GM18867 (cell line): ENCODE measurements around the gene ARMH2.

Source experiments
- ATAC-seq: cut with Tn5 transposase; IDR thresholded peaks from one replicate; pipeline ENCODE4 v1.9.1; 2021; ENCODE audit warnings: mild to moderate bottlenecking, moderate library complexity; ENCODE audit not compliant: unreplicated experiment

The ARMH2 gene

DNA sequence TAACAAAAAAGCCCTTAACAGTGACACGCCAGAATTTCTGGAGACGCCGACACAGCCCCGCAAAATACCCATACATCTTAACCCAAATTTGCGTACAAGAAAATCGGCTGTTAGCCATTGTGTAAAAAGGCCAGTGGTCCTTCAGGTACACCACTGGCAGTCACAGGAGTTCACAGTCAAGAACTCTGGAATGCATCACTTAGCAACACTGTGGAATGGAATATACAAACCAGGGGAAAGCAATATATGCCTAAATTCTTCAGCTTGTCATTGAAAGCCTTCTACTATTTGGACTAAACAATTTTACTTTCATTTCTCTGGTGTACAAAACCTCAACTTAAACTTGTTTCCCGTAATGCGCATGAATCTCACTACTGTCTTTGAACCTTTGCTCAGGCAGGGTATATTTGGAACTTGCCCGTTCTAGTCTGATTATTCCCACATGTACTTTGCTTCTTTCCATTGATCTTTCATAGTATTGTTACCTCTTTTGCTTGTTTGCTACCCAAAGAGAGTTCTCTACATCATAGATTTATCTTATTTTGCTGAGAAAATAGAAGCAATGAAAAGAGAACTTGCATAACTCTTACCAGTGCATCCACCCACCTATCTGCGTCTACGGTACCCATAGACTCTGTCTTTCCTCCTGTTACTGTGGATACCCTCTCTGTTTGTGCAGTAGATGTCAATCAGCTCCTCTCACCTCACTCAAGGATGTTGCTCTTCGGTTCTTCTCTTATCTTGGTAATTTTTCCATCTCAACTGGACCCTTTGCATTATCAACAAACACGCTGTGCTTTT lies at the start of gene ARMH2:
ARMH2 (minus strand) TSS at position 178 of the 801 bp plus-strand sequence; CDS start at position 118, 60 bp downstream.
- ATAC-seq: no peak

DNA sequence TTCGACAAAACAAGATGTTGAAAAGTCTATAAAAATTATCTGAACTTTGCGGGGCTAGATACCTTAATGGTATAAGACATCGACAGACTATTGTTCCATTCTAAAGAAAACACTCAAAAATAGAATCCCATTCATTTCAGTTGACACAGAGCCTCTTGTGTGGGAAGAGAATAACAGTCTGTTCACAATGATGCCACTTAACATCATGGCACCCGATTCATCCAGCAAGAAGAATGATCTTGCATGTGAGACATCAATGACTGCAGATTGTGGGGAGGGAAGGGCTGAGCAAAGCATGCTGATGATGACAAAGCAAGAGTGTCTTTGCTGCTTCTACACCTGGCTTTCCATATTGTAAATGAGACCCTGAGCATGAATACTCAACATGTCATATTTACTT lies 49.7 kb upstream of the ARMH2 start:
- ATAC-seq: no peak

DNA sequence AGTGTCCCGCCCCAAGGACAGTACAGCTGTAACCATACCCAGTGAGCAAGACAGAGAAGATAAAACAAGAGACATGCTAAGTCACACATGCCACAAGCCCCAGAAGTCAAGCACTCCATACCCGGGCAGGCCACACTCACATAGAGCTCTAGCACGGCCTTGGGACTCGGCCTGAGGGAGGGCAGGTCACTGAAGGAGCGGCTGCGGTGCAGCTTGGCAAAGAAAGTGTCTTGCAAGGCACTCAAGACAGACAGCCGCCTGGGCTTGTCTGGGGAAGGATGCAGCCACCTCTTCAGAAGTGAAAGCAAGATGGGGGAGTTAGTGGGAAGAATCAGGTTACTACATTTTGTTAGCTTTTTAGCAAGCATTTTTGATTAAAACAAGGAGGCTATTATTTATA lies 48.7 kb upstream of the ARMH2 start:
- no peak for ATAC-seq

DNA sequence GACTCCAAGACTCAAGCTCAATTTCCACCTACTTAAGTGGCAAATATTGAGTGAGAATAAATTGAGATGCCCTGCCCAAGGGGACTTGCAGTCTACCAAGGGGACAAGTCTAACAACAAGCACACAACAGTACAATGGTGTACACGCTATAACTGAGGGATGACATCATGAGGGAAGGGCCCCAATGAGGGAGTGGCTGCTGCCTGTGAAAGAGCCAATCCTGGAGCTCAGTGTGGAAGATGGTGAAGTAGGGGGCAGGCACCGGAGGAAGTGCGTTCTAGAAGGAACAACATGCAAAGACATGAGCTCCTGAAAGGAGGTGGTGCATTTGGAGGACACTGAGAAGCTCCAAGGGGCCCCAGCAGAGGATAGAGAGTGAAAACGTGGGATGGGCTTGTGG lies 46.9 kb upstream of the ARMH2 start:
- ATAC-seq: no peak

DNA sequence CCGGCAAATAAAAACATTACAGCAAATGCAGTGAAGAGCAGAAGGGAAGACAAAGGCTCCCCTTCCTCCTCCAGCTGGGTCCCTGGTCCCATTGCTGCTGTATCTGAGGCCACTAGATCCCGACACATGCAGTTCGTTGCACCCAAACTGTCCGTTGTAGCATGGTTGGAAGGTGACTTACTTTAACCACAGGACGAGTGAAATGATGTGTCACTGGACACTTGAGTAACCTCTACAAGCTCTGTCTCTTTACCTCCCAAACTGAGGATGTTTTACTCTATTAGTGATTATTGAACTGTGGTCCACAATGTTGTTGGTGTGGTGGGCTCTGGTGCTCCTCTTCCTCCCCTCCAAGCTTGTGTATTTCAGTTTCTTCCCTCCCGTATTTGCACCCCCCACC lies 46.2 kb upstream of the ARMH2 start:
- no peak for ATAC-seq

DNA sequence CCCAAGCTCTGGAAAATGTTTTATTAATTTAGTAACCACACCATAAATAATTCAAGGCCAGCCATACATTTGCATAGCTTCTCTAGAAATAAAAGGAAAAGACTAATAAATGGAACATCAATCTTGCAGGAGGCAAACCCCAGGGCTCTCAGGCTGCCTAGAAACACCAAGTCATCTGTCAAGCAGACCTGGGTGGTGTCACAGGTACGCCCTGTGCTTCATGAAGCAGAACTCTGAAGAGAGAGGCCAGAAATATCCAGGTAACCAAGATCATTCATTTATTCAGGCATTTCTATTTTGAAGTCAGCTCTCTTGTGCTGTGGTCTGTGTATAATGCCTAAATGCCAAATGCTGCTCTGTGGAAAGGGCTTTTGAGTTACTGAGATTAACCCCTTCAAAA lies 45.3 kb upstream of the ARMH2 start:
- ATAC-seq: no peak

DNA sequence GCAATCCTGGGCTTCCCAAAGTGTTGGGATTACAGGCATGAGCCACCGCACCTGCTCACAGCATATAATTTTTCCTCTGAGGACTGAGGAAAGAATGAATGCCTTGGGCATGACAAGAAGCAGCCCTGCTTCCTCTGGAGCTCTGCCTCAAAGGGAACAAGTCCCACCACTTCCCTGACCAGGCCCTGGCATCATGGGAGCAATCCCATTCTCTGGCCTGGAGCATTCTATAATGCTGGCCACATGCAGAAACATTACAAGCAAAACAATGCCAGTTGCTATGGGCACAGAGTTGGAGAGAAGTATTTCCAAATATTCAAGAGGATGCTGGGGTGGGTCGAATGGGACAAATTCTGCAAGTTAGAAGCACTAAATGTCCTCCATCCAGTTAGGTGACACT lies 41.5 kb upstream of the ARMH2 start:
- ATAC-seq: no peak

DNA sequence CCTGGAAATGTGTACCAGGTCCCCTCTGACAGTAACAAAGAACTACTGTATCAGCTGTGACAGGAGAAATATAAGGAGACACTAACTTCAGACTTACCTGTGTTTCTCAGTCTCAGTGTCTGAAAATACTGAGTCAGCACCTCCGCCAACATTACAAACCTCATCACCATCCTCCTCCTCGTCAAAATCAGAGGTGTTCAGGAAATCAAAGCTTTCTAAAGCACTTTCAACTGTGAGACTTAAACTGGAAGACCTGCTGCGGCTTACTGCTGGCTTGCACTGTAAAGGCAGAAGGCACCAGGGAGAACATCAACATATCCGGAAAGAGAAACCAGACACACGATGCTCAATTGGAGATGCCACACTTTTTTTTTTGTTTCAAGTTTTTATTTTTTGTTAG lies 40.3 kb upstream of the ARMH2 start:
- no peak for ATAC-seq

DNA sequence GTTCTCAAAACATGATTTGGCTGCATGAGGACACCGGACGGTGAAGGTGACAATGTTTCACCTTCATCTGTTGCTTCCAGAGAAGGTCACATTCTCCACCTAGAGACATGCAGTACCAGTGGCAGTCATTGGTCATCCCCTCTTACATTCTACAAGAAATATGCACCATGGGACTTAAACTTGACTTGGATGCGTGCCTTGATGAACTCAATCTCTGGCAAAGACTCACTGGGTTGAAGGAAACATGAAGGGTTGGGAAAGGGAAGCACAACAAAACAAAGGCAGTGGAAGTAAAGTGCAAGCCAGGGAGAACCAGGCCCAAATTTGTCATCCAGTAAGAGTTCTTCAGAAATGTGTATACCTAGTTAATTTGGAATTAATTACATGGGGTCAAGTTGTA lies 39.4 kb upstream of the ARMH2 start:
- ATAC-seq: no peak

DNA sequence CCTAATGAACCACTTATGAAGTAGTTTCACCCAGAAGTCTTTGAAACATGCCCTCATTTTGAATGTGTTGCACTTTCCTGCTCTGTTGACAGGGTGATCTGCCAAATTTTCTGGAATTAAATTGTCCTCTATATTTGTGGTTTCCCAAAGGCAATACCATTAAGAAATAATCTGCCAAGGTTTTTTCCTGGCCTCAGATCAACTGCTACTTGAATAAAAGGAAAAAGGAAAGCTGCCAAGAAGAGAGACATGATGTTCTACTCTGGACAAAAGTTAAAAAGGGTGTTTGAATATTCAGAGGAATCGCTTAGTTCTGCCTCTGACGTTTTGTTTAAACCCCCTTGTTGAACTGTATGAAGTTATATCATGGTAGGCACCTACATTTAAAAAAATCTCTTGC lies 37.4 kb upstream of the ARMH2 start:
- no peak for ATAC-seq

DNA sequence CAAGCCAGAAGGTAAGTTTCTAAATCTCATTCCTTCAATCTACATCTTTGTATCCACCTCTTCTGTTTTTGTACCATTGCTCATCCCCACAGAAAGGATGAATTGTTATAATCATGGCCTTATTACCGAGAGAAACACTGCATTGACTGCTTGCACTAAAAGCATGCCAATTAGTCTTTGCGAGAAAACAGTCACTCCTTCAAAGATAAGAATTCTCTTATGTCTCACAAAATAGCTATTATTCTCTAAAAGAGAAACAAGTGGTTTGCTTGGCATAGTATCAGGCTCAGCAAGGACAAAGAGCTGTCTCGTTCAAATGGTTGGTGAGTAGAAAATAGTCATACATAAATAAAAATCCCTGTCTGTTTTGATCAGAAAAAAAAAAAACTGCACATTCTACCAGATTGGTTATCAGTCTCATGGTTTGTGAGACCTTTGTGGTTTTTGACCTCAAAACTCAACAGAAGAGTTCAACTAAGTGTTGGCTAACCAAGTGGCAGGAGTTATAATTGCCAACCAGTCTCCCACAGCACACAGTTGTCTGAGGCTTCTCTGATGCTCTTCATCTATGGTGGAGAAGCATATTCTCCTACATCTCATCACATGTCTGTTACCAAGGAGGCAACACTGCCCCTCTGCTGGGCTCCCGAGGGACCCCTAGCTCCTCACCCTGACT lies 35.1 kb upstream of the ARMH2 start:
- no peak for ATAC-seq

DNA sequence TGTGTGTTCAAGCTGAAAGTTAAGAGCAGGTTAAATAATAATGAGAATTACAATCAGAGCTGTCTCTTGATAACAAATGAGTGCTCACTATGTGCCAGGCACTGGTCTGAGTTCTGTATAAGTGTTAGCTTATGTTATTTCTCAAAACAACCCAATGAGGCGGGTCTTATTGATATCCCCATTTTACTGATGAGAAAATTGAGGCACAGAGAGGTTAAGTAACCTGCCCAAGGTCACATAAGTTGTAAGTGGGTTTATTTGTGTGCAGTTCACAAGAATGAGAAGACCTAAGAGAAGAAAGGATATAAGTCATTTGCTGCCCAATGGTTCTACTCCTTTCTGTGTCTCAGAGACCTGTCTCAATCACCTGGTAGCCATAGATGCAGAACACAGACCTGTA lies 34.1 kb upstream of the ARMH2 start:
- ATAC-seq: no peak

DNA sequence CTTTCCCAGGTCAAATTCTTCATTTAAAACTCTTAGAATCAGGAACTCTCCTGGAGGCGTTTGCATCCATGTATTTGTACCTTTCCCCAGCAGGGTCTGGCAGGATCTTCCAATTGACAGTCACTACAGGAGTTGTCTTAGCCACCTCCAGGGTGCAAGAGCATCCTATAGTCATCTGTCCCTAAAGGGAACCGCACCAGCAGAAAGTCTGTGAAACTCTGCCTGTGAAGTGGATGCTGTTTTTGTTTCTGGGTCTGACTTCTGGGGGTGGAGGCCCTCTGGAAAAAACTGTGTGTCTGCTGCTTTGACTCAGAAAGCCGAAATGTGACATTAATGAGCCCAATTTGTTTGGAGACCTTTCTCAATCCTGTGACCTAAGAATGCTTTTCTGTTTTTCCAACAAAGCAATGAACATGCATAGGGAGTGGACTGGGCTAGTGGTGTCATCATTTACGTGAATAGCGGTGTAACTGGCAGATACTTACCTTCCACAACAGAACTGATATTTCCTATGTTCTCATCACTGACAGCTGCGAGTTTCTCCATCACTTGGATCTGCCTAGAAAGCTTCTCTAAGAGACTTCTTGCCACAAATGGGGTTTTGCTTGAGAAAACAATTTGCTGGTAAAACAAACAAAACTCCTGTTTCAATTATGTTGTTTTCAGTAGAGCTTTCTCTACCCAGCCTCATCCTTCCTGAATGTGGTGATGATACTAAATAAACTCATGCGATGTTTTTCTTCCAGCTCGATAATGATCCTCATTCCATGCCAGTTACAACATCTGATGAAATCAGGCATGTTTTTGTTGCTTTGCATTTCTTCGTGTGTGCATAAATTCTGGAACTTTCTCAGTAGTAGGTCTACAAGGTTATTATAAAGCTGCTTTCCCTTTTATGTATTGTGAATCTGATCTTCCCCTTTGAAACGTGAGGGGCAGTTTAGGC lies 33.3 kb upstream of the ARMH2 start:
- ATAC-seq: no peak

DNA sequence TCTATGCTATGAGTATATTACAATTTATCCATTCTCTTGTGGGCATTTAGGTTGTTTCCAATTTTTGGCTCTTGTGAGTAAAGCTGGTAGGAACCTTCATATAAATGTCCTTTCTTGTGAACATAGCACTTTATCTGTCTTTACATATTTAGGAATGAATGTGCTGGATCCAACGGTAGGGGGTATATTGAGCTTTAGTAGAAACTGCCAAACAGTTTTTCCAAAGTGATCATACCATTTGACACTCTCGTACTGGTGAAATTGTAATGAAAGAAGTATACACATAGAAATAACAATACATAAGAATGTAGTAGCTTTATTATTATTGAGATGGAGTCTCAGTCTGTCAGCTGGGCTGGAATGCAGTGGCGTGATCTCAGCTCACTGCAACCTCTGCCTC lies 30.9 kb upstream of the ARMH2 start:
- ATAC-seq: no peak

DNA sequence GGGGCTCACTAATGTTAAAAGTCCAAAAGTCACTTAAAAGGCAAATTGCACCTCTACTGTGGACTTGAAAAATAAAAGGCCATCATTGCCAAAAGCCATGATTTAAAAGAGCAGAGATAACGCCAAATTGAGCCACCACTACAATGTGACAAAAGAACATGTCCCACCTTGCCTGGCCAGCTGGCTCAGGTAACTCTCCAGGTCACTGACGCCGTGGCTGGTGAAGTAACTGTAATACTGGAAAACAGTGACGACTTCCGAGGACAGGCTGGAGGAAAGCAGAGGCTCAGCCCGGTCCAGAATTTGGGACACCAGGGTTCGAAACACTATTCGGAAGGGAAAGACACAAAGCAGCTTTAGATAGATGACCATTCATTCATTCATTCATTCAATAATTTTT lies 29.3 kb upstream of the ARMH2 start:
- no peak for ATAC-seq

DNA sequence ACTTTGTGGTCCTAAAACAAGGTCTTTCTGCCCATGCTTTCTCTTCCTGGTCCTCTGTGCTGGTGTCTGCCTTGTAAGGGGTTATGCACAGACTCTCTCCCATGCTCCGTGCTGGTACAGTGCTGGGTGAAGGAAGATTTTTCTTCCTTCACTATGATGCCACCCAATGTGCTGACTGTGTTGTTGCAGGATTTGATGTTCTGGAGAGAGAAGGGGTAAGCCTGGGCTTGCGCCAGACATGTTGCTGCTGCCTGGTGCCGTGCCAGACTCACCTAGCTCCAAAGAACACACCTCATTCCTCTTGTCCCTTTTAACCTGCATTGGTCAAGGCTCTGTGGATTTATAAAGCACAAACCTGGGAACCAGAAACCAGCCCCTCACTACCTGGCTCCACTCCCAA lies 28.4 kb upstream of the ARMH2 start:
- ATAC-seq: no peak

DNA sequence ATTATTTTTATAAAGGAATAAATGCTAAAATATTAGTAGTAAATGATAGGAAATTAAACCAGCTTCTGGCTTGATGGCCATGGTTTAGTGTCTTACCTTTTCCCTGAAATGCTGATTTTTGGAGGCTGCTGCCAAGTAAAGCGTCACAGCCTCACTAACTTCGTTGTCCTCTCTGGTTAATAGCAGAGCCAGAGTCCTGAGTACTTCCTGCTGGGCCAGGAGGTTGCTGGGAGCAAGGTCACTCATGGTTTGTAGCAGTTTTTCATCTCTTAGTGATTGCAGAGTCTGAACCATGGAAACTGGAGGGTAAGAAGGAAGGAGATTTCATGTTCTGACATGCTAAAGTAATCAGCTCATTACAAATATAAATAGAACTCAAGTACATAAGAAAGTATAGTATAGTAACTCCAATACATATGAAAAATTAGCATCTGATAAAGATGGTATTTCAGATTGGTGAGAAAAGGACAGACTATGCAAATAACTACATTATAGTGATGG lies 26.5 kb upstream of the ARMH2 start:
- ATAC-seq: no peak

DNA sequence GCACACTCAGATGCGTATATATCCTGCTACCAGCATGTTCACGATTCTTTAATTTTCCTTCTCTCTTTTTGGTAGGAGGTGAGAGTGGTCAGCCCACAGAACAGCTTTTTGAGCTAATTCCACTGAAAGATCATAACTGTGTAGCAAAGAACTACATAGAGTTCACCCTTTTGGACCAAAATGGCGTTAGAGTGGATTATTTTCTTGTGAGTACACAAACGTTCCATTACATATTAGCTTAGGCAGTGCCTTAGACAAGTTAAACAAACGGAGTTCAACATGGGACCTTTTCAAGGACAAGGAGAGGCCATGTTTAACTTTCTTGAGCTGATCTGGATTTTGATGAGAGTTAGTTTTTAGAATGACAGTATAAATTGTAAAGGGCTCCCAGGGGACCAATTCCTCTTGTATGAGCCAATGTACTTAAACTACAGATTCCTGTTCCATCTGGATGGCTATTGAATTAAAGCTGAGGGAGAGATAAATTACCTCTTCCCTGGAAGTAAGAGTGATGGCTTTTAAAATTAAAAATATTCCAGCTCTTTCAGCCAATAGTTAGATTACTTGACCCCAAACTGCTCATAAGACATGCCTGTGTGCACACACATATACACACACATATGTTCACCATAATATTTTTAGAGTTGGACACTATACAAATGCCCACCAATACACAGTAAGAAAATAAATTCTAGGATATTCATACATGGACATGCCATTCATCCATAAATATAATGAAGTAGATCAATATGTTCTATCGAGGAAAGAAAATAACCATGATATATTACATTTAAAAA lies 25.6 kb upstream of the ARMH2 start:
- no peak for ATAC-seq

DNA sequence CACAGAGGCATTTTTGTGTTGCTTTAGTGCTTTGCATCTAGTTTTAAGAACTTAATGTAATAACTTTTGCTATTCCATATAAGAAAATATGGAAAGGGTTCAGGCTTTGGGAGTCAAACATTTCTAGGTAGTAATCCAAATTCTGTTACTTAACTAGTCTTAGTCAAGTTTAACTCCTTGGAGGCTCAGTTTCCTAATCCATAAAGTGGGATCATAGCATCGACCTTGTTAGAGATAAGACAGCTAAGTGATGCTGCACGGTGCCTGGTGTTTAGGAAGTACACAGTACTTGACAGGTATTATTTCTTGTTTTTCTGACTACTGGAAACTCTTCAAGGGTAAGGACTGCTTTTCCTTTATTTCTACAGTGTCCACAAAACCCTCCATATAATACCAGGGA lies 24.5 kb upstream of the ARMH2 start:
- no peak for ATAC-seq

DNA sequence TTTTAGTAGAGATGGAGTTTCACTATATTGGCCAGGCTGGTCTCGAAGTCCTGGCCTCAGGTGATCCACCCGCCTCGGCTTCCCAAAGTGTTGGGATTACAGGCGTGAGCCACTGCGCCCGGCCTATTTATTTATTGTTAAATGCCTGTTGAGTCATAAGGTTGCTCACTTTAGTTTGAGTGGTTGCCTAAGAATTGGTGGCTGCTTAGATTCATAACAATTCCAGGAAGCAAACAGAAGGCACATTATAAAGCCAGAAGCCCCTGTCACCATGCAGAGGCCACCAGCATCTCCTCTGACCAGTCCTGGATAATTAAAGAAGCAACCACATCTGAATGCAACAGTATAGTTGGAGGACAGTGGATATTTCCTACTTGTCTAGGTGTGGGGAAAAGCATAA lies 24.0 kb upstream of the ARMH2 start:
- ATAC-seq: no peak
